Uterus (tissue), 4 donors: ENCODE results near the gene ACAP3. TPM values are rescaled to one million over a fixed set of nuclear protein-coding genes. Genes with fewer than 3 reads are reported as not detected.

Experiments used
- DNase-seq, 2 donors: peaks; one replicate each; pipeline ENCODE4 v3.0.0-alpha.2; 2019 to 2020
- H3K27ac ChIP-seq, 2 donors: fragments of 200-600 bp; sonication (generic); 1 replicate in 1 of 2; 2 replicates in 1 of 2; pipeline ENCODE4 v1.5.1; 2016 to 2018
- H3K27me3 ChIP-seq, 2 donors: fragments of 200-600 bp; sonication (generic); one replicate each; pipeline ENCODE4 v1.5.1; 2018 to 2019; ENCODE audit warnings: control low read depth in 1 of 2
- H3K36me3 ChIP-seq, 2 donors: fragments of 200-600 bp; sonication (generic); one replicate each; pipeline ENCODE4 v1.5.1; 2019; ENCODE audit warnings: control low read depth in 1 of 2
- H3K4me1 ChIP-seq, 2 donors: fragments of 200-600 bp; sonication (generic); one replicate each; pipeline ENCODE4 v1.5.1; 2018 to 2019; ENCODE audit warnings: control low read depth in 1 of 2
- H3K4me3 ChIP-seq, 2 donors: fragments of 200-600 bp; sonication (generic); 1 replicate in 1 of 2; 2 replicates in 1 of 2; pipeline ENCODE4 v1.5.1; 2018 to 2019; ENCODE audit warnings: mild to moderate bottlenecking in 1 of 2
- H3K9me3 ChIP-seq, 2 donors: fragments of 200-600 bp; sonication (generic); one replicate each; pipeline ENCODE4 v1.5.1; 2019; ENCODE audit warnings: control low read depth in 1 of 2
- POLR2A ChIP-seq, 2 donors: fragments of 450-650 bp; IDR thresholded peaks; one replicate each; pipeline ENCODE4 v1.6.1; 2016; ENCODE audit warnings: antibody characterized with exemption in 2 of 2, mild to moderate bottlenecking in 1 of 2, moderate library complexity in 1 of 2
- intact Hi-C: fragments of 100-400 bp; cut with DNase I; formaldehyde crosslinking; loops from one replicate; pipeline ENCODE4 v1.15.1; 2023; ENCODE audit warnings: low total_unique reads
- total RNA-seq, 4 donors: library from RNA; depleted of rRNA in 3 of 4; stranded (reverse); fragments of >200 nt in 3 of 4; gene quantifications; one replicate each; pipeline versions ENCODE4 v1.1.0 to v1.2.4, GENCODE V29; 2014 to 2023
- TF ChIP-seq, protein P1 (sequence below), 4 experiments: fragments of 200-600 bp in 2 of 4; fragments of 450-650 bp in 2 of 4; sonication (generic) in 2 of 4; IDR thresholded peaks; one replicate each; pipeline ENCODE4 v1.5.1; 2016 to 2019; ENCODE audit warnings: antibody characterized with exemption in 4 of 4, mild to moderate bottlenecking in 2 of 4, moderate library complexity in 1 of 4
- donor health status: DM: yes; HTN: yes; CAD: no.

The ACAP3 gene
- total RNA-seq, 4 donors from 2014 or later = 11.2 to 98.5 (median 44.0) TPM

DNA sequence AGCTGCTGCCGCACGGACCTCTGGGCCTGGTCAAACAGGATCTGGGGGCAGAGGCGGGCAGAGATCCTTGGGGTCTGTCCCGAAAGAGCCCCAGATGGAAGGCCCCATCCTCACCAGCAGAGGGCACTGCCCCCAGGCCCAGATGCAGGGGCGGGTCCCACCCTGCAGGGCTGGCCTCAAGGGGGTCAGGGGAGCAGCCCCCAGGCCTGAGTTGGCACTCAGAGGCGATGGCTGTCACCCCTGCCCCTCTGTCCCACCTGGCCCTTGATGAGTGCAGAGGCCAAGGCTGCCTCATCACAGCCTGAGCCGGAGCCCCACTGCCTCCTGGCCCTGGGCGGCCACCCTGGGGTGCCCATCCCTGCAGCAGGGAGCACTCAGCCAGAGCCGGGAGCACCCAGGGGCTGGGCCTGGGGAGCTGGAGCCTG is 5.7 kb downstream of the ACAP3 start:
- intact Hi-C loops = loop anchor here (10.0 kb wide), 1 partner anchor 53 kb away; the partner anchor contains the start of gene MXRA8
- Histone ChIP-seq H3K27me3 (no peaks in the 10 kb centered on the region), H3K36me3 (no peaks in the 10 kb centered on the region), H3K9me3 (no peaks in the 10 kb centered on the region), H3K4me3 (no peak overlapping the region), H3K4me1 (peaks cover 0 to 25% of the 10 kb centered on the region in 2 donors), H3K27ac (no peak overlapping the region)
- no peak for DNase-seq
- TF ChIP-seq POLR2A (IDR thresholded peaks at IDR 0.05) = no peak
- TF ChIP-seq, protein P1, sequence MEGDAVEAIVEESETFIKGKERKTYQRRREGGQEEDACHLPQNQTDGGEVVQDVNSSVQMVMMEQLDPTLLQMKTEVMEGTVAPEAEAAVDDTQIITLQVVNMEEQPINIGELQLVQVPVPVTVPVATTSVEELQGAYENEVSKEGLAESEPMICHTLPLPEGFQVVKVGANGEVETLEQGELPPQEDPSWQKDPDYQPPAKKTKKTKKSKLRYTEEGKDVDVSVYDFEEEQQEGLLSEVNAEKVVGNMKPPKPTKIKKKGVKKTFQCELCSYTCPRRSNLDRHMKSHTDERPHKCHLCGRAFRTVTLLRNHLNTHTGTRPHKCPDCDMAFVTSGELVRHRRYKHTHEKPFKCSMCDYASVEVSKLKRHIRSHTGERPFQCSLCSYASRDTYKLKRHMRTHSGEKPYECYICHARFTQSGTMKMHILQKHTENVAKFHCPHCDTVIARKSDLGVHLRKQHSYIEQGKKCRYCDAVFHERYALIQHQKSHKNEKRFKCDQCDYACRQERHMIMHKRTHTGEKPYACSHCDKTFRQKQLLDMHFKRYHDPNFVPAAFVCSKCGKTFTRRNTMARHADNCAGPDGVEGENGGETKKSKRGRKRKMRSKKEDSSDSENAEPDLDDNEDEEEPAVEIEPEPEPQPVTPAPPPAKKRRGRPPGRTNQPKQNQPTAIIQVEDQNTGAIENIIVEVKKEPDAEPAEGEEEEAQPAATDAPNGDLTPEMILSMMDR (IDR thresholded peaks at IDR 0.05) = no peak

DNA sequence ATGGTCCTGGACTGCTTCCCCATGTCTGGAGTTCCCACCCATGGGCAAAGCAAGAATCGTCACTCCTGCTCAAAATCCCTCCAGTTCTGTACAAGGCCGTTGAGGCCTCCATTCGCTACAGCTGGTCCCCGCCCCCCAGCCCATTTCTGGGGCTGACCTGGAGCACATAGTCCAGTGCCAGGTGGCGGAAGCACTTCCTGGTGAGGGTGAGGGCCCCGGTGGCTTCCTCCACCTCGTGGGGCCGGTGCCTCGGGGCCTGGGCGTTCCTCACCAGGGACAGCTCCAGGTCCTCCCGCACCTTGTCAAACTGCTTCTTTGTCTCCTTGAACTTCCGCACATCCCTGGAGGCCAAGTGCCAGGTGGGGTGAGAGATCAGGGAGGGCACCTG is 7.4 kb downstream of the ACAP3 start:
- intact Hi-C loops = loop anchor here (10.0 kb wide), 1 partner anchor 54 kb away; the partner anchor contains the start of gene MXRA8
- no peak overlapping the region for H3K4me3 ChIP-seq
- H3K27me3 ChIP-seq = no peaks in the 10 kb centered on the region
- peaks cover 0 to 9% of the 10 kb centered on the region in 2 donors for H3K4me1 ChIP-seq
- H3K27ac ChIP-seq = no peak overlapping the region
- no peak for TF ChIP-seq POLR2A (IDR thresholded peaks at IDR 0.05)
- no peak for DNase-seq
- no peaks in the 10 kb centered on the region for H3K9me3 ChIP-seq
- no peaks in the 10 kb centered on the region for H3K36me3 ChIP-seq

DNA sequence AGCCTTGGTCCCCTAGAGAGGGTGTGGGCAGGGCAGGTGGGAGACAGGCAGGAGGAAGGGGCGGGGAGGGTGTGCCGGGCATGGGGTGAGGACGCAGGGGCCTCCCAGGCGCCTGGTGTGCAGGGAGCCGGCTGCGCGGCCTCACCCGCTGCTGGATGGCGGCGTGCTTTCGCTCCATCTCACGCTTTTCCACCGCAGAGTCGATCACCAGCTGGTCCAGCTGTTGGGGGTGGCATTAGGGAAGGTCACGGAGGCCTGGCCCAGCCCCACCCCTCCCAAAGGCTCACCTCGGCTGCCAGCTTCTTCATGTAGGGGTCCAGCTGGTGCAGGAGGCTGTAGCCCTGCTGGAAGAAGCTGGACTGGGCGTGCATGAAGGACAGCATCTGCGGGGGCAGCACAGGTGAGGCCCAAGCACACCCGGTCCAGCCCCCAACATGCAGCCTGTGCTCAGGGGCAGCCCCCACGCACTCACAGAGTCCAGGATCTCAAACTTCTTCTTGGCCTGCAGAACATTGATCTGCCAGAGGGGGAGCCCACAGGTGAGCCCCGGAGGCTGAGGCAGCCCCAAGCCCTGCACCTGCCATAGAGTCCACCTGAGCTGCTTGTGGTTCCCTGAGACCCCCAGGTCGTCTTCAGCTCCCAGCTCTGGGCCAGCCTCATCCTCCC is 7.9 kb downstream of the ACAP3 start:
- no peak for DNase-seq
- no peak for TF ChIP-seq POLR2A (IDR thresholded peaks at IDR 0.05)
- TF ChIP-seq, protein P1 (IDR thresholded peaks at IDR 0.05) = peak in 1 of 4 experiments; percentile 13
- intact Hi-C loops = loop anchor here (10.0 kb wide), 1 partner anchor 55 kb away; the partner anchor contains the start of gene MXRA8
- no peaks in the 10 kb centered on the region for H3K36me3 ChIP-seq
- H3K4me1 ChIP-seq = peaks cover 0 to 5% of the 10 kb centered on the region in 2 donors
- no peaks in the 10 kb centered on the region for H3K27me3 ChIP-seq
- H3K4me3 ChIP-seq = no peak overlapping the region
- no peaks in the 10 kb centered on the region for H3K9me3 ChIP-seq
- no peak overlapping the region for H3K27ac ChIP-seq

DNA sequence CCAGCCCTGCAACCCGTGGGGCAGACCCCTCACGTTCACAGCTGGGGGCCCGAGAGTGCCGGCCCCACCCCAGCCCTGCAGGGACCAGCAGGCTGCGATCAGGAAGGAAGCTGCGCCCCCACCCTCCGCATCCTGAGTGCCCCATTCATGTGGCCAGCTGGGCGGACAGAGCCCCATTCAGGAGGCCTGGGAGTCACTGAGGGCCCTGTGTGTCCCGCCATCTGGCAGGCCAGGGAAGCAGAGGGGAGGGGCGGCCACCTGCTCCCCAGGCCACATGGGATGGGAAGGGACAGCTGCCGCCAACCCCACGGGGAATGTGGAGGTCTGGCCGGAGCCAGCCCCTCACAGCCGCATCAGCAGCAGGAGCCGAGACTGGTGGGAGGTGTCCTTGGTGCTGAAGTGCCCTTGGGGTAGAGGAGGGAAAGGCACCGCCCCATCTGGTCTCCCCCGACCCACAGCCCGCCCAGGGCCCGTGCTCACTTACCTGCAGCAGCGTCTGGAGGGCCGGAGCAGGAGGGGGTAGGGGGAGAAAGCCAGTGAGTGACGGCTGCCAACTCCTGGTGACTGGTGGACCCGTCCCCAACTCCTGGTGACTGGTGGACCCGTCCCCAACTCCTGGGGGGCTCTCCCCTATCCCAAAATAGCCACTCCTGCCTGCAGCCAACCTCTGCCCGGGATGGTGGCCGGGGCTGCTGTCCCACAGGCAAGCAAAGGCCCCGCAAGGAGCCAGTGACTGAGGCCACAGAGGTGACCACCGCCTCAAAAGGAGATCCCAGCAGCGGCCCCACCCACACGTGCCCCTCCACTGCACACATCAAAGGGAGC is 8.7 kb downstream of the ACAP3 start:
- Histone ChIP-seq H3K27me3 (no peaks in the 10 kb centered on the region), H3K27ac (no peak overlapping the region), H3K9me3 (no peaks in the 10 kb centered on the region), H3K4me1 (peaks cover 0 to 3% of the 10 kb centered on the region in 2 donors), H3K36me3 (no peaks in the 10 kb centered on the region), H3K4me3 (no peak overlapping the region)
- TF ChIP-seq, protein P1 (IDR thresholded peaks at IDR 0.05) = no peak
- no peak for TF ChIP-seq POLR2A (IDR thresholded peaks at IDR 0.05)
- DNase-seq = no peak
- intact Hi-C loops = no loop called here

DNA sequence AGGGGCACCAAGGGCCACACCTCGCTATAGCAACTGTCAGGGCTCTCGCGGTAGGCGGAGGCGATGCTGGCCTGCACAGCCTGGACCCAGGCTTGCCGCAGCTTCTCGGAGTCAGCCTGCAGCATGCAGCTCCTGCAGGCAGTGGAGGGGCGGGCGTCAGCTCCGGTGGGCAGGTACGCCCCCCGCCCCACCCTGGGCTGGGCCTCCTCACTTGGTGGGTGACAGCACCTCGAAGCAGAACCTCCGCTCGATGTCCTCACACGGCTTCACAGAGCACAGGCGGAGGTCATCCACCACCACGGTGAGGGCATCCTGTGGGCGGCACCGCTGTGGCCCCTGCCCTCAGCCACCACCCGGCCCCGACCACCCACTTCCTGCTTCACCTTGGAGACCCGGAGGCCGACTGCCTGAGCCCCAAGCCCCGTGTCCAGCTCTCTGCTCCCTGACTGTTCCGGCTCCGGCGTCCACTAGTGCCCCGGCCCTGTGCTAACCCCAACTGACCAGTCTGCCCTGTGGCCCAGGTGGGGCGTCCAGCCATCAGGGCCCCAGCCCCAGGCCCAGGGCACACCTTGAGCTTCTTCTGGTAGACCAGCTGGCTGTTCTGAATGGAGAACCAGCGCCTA is 9.8 kb downstream of the ACAP3 start:
- no peak overlapping the region for H3K4me3 ChIP-seq
- no peaks in the 10 kb centered on the region for H3K27me3 ChIP-seq
- H3K9me3 ChIP-seq = no peaks in the 10 kb centered on the region
- H3K27ac ChIP-seq = no peak overlapping the region
- H3K36me3 ChIP-seq = no peaks in the 10 kb centered on the region
- H3K4me1 ChIP-seq = no peaks in the 10 kb centered on the region
- no peak for DNase-seq
- TF ChIP-seq, protein P1 (IDR thresholded peaks at IDR 0.05) = no peak
- TF ChIP-seq POLR2A (IDR thresholded peaks at IDR 0.05) = no peak
- intact Hi-C loops = no loop called here
